LNCAP (cell line): ENCODE data around the gene DUSP15.

ENCODE experiments used
- CTCF ChIP-seq: fragments of 450-650 bp; IDR thresholded peaks from 2 replicates; pipeline ENCODE4 v1.5.1; 2017; ENCODE audit warnings: mild to moderate bottlenecking

Gene DUSP15

DNA sequence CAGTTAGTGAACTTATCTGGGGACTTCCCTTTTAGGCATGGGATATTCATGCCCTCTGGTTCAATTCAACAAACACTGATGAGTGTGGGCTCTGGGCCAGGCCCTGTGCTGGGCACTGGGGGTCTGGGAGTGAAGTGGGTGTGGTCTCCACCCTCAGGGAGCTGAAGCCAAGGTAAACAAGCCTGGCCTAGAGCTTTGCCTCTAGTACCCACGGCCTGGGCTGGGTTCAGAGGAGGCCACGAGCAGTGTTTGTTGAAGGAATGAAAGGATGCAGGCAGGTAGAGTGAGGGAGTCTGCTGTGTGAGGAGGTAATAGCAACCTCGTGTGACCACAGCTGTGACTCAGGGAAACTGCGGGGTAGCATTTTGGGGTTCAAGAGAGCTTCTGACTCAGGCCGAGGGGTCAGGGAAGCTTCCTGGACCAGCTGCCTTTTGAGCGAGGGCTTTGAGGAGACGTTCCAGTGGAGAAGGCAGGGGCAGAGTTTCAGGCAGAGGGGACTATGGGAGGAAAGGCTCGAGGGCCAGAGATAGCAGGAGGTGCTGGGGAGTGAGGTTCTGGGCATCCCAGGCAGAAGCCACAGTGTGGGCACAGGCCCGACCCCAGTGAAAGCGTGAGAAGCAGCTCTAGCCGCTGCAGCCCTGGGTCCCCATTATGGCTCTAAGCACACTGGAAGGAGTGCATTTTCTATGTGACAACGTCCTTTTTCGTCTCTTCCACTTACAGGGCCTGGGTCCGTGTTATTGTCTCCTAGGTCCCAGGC, 45.6 kb downstream of the DUSP15 start:
- no peak for TF ChIP-seq CTCF

GRCh38 chr20:31824125-31824485, 46.2 kb downstream of the DUSP15 start:
- no peak for TF ChIP-seq CTCF

- TF ChIP-seq CTCF = no peak
Measured at GRCh38 chr20:31823360-31824124, 46.8 kb downstream of the DUSP15 start.

DNA sequence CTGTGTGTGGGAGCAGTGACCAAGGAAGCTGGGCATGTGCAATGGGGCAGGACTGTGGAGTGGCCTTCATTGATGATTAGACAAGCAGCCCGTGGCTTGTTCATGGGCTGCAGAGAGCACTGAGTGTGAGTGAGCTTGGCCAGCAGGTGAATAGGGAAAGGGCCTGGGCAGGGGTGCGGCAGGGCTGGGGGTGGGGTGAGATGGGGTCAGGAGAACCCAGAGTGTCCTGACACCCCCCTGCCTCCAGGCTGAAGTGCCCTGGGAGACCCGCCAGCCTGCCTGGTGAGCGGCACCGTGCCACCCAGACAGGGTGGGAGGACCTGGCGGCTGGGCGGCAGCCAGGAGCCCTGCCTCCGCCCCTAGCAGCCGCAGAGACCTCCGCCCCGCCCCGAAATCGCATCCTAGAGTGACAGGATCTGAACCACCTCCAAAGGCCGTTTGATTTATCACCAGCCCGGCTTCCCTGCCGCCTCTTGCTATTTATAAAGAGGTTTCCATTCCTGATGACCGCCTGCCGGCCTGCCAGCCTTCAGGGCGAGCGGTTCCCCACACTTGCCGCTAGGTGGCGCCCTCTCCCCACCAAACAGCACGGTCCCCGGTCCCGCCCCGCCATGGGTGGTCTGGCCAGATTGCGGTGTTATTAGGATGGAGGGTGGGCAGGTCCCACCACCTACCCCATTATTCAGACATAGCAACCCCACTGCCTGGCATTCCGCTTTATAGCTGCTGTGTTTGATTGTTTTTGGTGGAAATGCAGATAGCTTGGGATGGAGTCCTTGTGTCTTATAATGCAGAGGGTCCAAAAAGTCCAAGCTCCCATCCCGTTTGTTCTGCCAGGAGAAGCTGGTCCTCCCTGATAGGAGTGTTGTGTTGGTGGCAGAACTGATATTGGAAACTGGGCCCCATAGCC, 47.7 kb downstream of the DUSP15 start:
- peak; percentile 98 for TF ChIP-seq CTCF

DNA sequence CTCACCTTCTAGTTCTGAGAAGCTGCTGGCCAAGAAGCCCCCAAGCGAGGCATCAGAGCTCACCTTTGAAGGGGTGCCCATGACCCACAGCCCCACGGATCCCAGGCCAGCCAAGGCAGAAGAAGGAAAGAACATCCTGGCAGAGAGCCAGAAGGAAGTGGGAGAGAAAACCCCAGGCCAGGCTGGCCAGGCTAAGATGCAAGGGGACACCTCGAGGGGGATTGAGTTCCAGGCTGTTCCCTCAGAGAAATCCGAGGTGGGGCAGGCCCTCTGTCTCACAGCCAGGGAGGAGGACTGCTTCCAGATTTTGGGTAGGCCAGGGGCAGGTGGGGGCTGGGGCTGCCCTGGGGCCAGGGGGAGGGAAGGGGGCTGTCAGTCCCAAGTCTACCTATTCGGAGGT, 48.9 kb downstream of the DUSP15 start:
- no peak for TF ChIP-seq CTCF

- TF ChIP-seq CTCF = no peak
Measured at GRCh38 chr20:31820228-31820627, 50.1 kb downstream of the DUSP15 start.

GRCh38 chr20:31819083-31819784, 51.1 kb downstream of the DUSP15 start, which contains the start of gene MYLK2:
TSS of gene MYLK2 (plus strand) at chr20:31819356. CDS start at chr20:31819581, 225 bp downstream.
- TF ChIP-seq CTCF = no peak
